ENCODE data around the gene PGLYRP3.

DNA sequence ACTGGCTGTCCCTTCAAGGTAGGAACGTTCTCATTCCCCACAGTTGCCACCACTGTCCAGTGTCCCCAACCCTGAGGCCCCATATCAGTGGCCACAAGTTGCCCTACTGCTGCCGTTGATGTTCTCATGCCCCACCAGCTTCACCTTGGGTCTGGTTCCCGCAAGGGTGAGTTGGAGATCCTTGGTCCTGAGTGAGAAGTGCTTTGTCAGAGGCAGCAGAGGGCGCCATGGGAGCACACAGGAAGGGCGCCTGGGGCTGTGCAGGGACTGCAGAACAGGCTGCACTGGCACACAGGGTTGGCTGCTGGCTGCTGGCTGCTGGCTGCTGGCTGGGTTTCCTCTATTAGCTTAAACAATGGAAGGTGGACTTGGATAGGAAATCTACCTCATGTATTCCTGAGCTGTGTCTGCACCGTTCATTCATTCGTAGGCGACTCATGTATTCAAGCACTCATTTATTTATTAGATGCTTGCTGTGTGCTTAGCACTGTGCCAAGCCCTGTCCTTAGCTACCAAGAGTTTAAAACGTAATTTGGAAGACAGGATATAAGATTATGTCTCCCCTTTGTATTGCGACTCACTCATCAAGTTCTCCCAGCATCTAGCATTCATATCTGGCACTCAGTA lies 42.8 kb upstream of the PGLYRP3 start:
- TF ChIP-seq, protein P1, sequence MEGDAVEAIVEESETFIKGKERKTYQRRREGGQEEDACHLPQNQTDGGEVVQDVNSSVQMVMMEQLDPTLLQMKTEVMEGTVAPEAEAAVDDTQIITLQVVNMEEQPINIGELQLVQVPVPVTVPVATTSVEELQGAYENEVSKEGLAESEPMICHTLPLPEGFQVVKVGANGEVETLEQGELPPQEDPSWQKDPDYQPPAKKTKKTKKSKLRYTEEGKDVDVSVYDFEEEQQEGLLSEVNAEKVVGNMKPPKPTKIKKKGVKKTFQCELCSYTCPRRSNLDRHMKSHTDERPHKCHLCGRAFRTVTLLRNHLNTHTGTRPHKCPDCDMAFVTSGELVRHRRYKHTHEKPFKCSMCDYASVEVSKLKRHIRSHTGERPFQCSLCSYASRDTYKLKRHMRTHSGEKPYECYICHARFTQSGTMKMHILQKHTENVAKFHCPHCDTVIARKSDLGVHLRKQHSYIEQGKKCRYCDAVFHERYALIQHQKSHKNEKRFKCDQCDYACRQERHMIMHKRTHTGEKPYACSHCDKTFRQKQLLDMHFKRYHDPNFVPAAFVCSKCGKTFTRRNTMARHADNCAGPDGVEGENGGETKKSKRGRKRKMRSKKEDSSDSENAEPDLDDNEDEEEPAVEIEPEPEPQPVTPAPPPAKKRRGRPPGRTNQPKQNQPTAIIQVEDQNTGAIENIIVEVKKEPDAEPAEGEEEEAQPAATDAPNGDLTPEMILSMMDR (IDR thresholded peaks at IDR 0.05; ENCODE audit: insufficient read depth, low read length) = peak; percentile 74
- TF ChIP-seq POLR2AphosphoS5 (IDR thresholded peaks at IDR 0.05; ENCODE audit: low read depth) (no peak), GABPA (IDR thresholded peaks at IDR 0.05; ENCODE audit: low read depth) (no peak)
- TF ChIP-seq, protein P2, sequence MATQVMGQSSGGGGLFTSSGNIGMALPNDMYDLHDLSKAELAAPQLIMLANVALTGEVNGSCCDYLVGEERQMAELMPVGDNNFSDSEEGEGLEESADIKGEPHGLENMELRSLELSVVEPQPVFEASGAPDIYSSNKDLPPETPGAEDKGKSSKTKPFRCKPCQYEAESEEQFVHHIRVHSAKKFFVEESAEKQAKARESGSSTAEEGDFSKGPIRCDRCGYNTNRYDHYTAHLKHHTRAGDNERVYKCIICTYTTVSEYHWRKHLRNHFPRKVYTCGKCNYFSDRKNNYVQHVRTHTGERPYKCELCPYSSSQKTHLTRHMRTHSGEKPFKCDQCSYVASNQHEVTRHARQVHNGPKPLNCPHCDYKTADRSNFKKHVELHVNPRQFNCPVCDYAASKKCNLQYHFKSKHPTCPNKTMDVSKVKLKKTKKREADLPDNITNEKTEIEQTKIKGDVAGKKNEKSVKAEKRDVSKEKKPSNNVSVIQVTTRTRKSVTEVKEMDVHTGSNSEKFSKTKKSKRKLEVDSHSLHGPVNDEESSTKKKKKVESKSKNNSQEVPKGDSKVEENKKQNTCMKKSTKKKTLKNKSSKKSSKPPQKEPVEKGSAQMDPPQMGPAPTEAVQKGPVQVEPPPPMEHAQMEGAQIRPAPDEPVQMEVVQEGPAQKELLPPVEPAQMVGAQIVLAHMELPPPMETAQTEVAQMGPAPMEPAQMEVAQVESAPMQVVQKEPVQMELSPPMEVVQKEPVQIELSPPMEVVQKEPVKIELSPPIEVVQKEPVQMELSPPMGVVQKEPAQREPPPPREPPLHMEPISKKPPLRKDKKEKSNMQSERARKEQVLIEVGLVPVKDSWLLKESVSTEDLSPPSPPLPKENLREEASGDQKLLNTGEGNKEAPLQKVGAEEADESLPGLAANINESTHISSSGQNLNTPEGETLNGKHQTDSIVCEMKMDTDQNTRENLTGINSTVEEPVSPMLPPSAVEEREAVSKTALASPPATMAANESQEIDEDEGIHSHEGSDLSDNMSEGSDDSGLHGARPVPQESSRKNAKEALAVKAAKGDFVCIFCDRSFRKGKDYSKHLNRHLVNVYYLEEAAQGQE (IDR thresholded peaks at IDR 0.05; ENCODE audit: insufficient replicate concordance, low read depth) = no peak

Measured in HL-60 (cell line).